ENCODE results near the gene CCL22.

DNA sequence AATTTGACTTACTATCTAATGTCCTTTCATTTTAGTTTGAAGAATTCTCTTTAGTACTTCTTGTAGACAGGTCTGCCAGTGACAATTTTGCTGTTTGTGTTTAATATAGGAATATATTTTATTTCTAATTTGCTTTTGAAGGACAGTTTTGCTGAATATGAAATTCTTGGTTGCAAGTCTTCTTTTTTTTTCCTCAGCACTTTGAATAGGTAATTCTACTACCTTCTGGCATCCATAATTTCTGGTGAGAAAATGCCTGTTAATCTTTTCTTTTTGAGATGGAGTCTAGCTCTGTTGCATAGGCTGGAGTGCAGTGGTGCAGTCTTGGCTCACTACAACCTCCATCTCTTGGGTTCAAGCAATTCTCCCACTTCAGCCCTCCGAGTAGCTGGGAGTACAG is 25.2 kb upstream of the CCL22 start:
- TF ChIP-seq ZNF302 (CRISPR knock-in tag; IDR thresholded peaks at IDR 0.05) (no peak), CTCF (IDR thresholded peaks at IDR 0.05) (no peak), POLR2A (IDR thresholded peaks at IDR 0.05; ENCODE audit: low read length) (no peak), CEBPB (IDR thresholded peaks at IDR 0.05) (no peak), MAX (IDR thresholded peaks at IDR 0.05) (no peak), USF2 (IDR thresholded peaks at IDR 0.05) (no peak), ZFP36 (IDR thresholded peaks at IDR 0.05; ENCODE audit: borderline replicate concordance, partially characterized antibody) (no peak), EP300 (IDR thresholded peaks at IDR 0.05) (no peak)

Measured in A549 (cell line).